ENCODE results near the gene MRPL46. TPM values are rescaled to one million over a fixed set of nuclear protein-coding genes. Genes with fewer than 3 reads are reported as not detected.
"Not testable (repeated sequence)": the region's sequence is repeated elsewhere in the genome, so short reads cannot be mapped to it uniquely, and the experiment has no call there.

MRPL46 gene
- polyA plus RNA-seq, 4 donors: 29.9 to 61.7 (median 45.0) TPM

GRCh38 chr15:88476635-88477060, 9.5 kb upstream of the MRPL46 start:
- H3K27me3 ChIP-seq (ENCODE audit: control insufficient read depth in 3 of 3, insufficient read depth in 3 of 3, low read length in 3 of 3): no peaks in the 10 kb centered on the region
- 57 to 64% (median 62%) methylated on average over 8 of the region's 8 CpGs for WGBS, 3 donors
- peaks cover 0 to 2% (median 0%) of the 10 kb centered on the region in 3 donors for H3K4me1 ChIP-seq (ENCODE audit: control insufficient read depth in 3 of 3, insufficient read depth in 2 of 3, low read depth in 1 of 3, low read length in 2 of 3)
- no peaks in the 10 kb centered on the region for H3K9me3 ChIP-seq (ENCODE audit: control insufficient read depth in 2 of 2, insufficient read depth in 1 of 2, low read depth in 1 of 2, low read length in 1 of 2)
- FAIRE-seq: no peak
- H3K27ac ChIP-seq (ENCODE audit: low read depth in 1 of 3, low read length in 2 of 3): no peak overlapping the region
- peak; percentile 21 to 41 for DNase-seq
- no peak overlapping the region for H3K4me3 ChIP-seq (ENCODE audit: low read depth in 1 of 3, low read length in 3 of 3)
- peaks cover 3 to 49% (median 10%) of the 10 kb centered on the region in 3 donors for H3K36me3 ChIP-seq (ENCODE audit: control insufficient read depth in 3 of 3, insufficient read depth in 2 of 3, low read depth in 1 of 3, low read length in 3 of 3)

GRCh38 chr15:88473661-88474293, 6.6 kb upstream of the MRPL46 start:
- not testable (repeated sequence) for H3K4me1 ChIP-seq (ENCODE audit: control insufficient read depth in 3 of 3, insufficient read depth in 2 of 3, low read depth in 1 of 3, low read length in 2 of 3); H3K9me3 ChIP-seq (ENCODE audit: control insufficient read depth in 2 of 2, insufficient read depth in 1 of 2, low read depth in 1 of 2, low read length in 1 of 2); FAIRE-seq; H3K27me3 ChIP-seq (ENCODE audit: control insufficient read depth in 3 of 3, insufficient read depth in 3 of 3, low read length in 3 of 3); H3K4me3 ChIP-seq (ENCODE audit: low read depth in 1 of 3, low read length in 3 of 3)
- DNase-seq: peak in 1 of 2 donors; percentile 46
- peak overlapping the region in 1 of 3 donors; percentile 24 for H3K27ac ChIP-seq (ENCODE audit: low read depth in 1 of 3, low read length in 2 of 3)
- WGBS, 3 donors: 92 to 96% (median 94%) methylated on average over 4 of the region's 4 CpGs
- peaks cover 6 to 34% (median 10%) of the 10 kb centered on the region in 3 donors for H3K36me3 ChIP-seq (ENCODE audit: control insufficient read depth in 3 of 3, insufficient read depth in 2 of 3, low read depth in 1 of 3, low read length in 3 of 3)

DNA sequence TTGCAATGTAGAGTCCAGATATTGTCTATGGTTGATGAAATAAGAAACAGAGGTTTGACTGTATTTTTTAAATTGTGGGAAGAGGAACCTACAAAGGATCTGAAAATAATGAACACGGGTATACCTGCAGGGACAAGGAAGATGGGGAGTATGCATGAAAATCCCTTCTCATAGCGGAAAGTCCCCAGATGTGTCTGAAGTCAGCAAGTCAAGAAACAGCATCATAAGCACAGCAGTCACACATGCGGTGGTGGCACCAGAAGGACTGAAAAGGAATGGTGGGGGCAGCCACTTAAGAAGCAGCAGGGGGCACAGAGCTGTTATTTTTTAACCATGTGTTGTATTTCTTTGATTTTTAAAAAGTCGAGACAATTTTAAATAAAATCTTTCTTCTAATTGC, 5.0 kb upstream of the MRPL46 start:
- Histone ChIP-seq H3K9me3 (ENCODE audit: control insufficient read depth in 2 of 2, insufficient read depth in 1 of 2, low read depth in 1 of 2, low read length in 1 of 2) (no peaks in the 10 kb centered on the region), H3K36me3 (ENCODE audit: control insufficient read depth in 3 of 3, insufficient read depth in 2 of 3, low read depth in 1 of 3, low read length in 3 of 3) (peaks cover 6 to 23% (median 6%) of the 10 kb centered on the region in 3 donors), H3K27ac (ENCODE audit: low read depth in 1 of 3, low read length in 2 of 3) (no peak overlapping the region), H3K27me3 (ENCODE audit: control insufficient read depth in 3 of 3, insufficient read depth in 3 of 3, low read length in 3 of 3) (no peaks in the 10 kb centered on the region), H3K4me1 (ENCODE audit: control insufficient read depth in 3 of 3, insufficient read depth in 2 of 3, low read depth in 1 of 3, low read length in 2 of 3) (peaks cover 0 to 2% (median 0%) of the 10 kb centered on the region in 3 donors), H3K4me3 (ENCODE audit: low read depth in 1 of 3, low read length in 3 of 3) (no peak overlapping the region)
- 80 to 85% (median 83%) methylated on average over 4 of the region's 4 CpGs for WGBS, 3 donors
- FAIRE-seq: no peak
- DNase-seq: no peak

- H3K4me1 ChIP-seq (ENCODE audit: control insufficient read depth in 3 of 3, insufficient read depth in 2 of 3, low read depth in 1 of 3, low read length in 2 of 3): peaks cover 0 to 4% (median 3%) of the 10 kb centered on the region in 3 donors
- peaks cover 0 to 15% (median 6%) of the 10 kb centered on the region in 3 donors for H3K36me3 ChIP-seq (ENCODE audit: control insufficient read depth in 3 of 3, insufficient read depth in 2 of 3, low read depth in 1 of 3, low read length in 3 of 3)
- H3K4me3 ChIP-seq (ENCODE audit: low read depth in 1 of 3, low read length in 3 of 3): no peak overlapping the region
- DNase-seq (no peak), FAIRE-seq (no peak)
- no peaks in the 10 kb centered on the region for H3K9me3 ChIP-seq (ENCODE audit: control insufficient read depth in 2 of 2, insufficient read depth in 1 of 2, low read depth in 1 of 2, low read length in 1 of 2)
- no peak overlapping the region for H3K27ac ChIP-seq (ENCODE audit: low read depth in 1 of 3, low read length in 2 of 3)
- no peaks in the 10 kb centered on the region for H3K27me3 ChIP-seq (ENCODE audit: control insufficient read depth in 3 of 3, insufficient read depth in 3 of 3, low read length in 3 of 3)
- WGBS, 3 donors: 88 to 94% (median 89%) methylated on average over 6 of the region's 6 CpGs
Observed at GRCh38 chr15:88470625-88471372, 3.6 kb upstream of the MRPL46 start.

DNA sequence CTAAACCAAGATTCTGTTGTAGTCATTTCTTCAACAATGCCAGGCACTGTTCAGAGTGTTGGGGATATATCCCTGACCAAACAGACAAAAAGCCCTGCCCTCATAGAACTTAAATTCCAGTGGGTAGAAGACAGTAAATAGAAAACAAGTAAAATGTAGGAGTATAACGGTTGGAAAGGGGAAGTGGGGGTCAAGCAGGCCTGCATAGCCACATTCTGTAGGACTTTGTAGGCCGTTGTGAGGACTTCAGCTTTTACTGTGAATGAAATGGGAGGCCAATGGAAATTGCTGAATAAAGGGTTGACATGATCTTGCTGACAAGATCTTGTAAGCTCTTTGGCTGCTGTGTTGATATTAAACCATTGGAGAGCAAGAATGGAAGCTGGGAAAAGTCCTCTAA, 2.1 kb upstream of the MRPL46 start:
- 90 to 92% (median 92%) methylated on average over 2 of the region's 2 CpGs for WGBS, 3 donors
- Histone ChIP-seq H3K4me3 (ENCODE audit: low read depth in 1 of 3, low read length in 3 of 3) (no peak overlapping the region), H3K9me3 (ENCODE audit: control insufficient read depth in 2 of 2, insufficient read depth in 1 of 2, low read depth in 1 of 2, low read length in 1 of 2) (no peaks in the 10 kb centered on the region), H3K4me1 (ENCODE audit: control insufficient read depth in 3 of 3, insufficient read depth in 2 of 3, low read depth in 1 of 3, low read length in 2 of 3) (peaks cover 0 to 4% (median 3%) of the 10 kb centered on the region in 3 donors), H3K27me3 (ENCODE audit: control insufficient read depth in 3 of 3, insufficient read depth in 3 of 3, low read length in 3 of 3) (no peaks in the 10 kb centered on the region), H3K36me3 (ENCODE audit: control insufficient read depth in 3 of 3, insufficient read depth in 2 of 3, low read depth in 1 of 3, low read length in 3 of 3) (peaks cover 0 to 11% (median 2%) of the 10 kb centered on the region in 3 donors), H3K27ac (ENCODE audit: low read depth in 1 of 3, low read length in 2 of 3) (no peak overlapping the region)
- FAIRE-seq: no peak
- DNase-seq: no peak

DNA sequence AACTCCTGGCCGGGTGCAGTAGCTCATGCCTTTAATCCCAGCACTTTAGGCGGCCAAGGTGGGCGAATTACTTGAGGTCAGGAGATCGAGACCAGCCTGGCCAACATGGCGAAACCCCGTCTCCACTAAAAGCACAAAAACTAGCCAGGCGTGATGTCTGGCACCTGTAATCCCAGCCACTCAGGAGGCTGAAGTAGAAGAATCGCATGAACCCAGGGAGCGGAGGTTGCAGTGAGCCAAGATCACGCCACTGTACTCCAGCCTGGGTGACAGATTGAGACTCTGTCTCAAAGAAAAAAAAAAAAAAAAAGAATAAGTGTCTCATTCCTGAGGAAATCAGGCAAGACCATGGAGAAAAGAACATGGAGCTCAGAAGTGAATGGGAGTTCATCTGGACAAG, 1.5 kb upstream of the MRPL46 start:
- WGBS, 3 donors: 96 to 97% (median 96%) methylated on average over 10 of the region's 10 CpGs
- not testable (repeated sequence) for FAIRE-seq; H3K9me3 ChIP-seq (ENCODE audit: control insufficient read depth in 2 of 2, insufficient read depth in 1 of 2, low read depth in 1 of 2, low read length in 1 of 2); DNase-seq; H3K27me3 ChIP-seq (ENCODE audit: control insufficient read depth in 3 of 3, insufficient read depth in 3 of 3, low read length in 3 of 3); H3K4me1 ChIP-seq (ENCODE audit: control insufficient read depth in 3 of 3, insufficient read depth in 2 of 3, low read depth in 1 of 3, low read length in 2 of 3); H3K27ac ChIP-seq (ENCODE audit: low read depth in 1 of 3, low read length in 2 of 3)
- Histone ChIP-seq H3K4me3 (ENCODE audit: low read depth in 1 of 3, low read length in 3 of 3) (peak overlapping the region in 1 of 3 donors; percentile 97), H3K36me3 (ENCODE audit: control insufficient read depth in 3 of 3, insufficient read depth in 2 of 3, low read depth in 1 of 3, low read length in 3 of 3) (peaks cover 3 to 11% (median 5%) of the 10 kb centered on the region in 3 donors)

DNA sequence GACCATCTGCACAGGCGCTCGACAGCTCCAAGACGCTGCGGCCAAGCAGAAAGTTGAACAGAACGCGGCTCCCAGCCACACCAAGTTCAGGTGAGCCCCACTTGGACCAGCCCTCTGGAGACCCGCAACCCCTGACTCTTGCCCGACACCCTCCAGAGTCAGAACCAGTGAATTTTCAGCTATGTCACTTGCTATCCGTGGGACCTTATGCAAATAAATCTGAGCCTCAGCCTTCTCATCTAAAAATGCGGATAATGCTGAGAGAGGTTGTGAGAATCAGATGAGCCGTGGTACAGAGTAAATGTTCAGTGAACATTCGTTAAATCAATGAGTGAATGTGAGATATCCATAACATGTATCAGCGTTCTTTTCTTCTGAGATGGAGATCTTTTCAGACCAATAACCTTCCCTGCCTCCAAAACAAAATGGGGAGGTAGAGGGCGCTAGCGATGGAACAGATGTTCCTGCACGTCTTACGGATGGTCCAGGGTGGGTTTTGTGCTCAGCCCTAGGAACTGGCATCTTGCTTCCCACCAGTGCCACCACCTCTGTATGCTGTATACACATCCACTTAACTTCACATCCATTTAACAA, 844 bp upstream of the MRPL46 start:
- 3 to 5% (median 5%) methylated on average over 17 of the region's 17 CpGs for WGBS, 3 donors
- peaks cover 5 to 9% (median 8%) of the 10 kb centered on the region in 3 donors for H3K36me3 ChIP-seq (ENCODE audit: control insufficient read depth in 3 of 3, insufficient read depth in 2 of 3, low read depth in 1 of 3, low read length in 3 of 3)
- peak in 1 of 2 donors; percentile 11 for DNase-seq

GRCh38 chr15:88465633-88466224, 1.5 kb downstream of the MRPL46 start:
- DNase-seq (peak; percentile 13 to 61), FAIRE-seq (no peak)
- no peak overlapping the region for H3K27ac ChIP-seq (ENCODE audit: low read depth in 1 of 3, low read length in 2 of 3)
- H3K4me3 ChIP-seq (ENCODE audit: low read depth in 1 of 3, low read length in 3 of 3): no peak overlapping the region
- peaks cover 8 to 9% (median 9%) of the 10 kb centered on the region in 3 donors for H3K36me3 ChIP-seq (ENCODE audit: control insufficient read depth in 3 of 3, insufficient read depth in 2 of 3, low read depth in 1 of 3, low read length in 3 of 3)
- H3K27me3 ChIP-seq (ENCODE audit: control insufficient read depth in 3 of 3, insufficient read depth in 3 of 3, low read length in 3 of 3): no peaks in the 10 kb centered on the region
- no peaks in the 10 kb centered on the region for H3K9me3 ChIP-seq (ENCODE audit: control insufficient read depth in 2 of 2, insufficient read depth in 1 of 2, low read depth in 1 of 2, low read length in 1 of 2)
- WGBS, 3 donors: 89 to 93% (median 92%) methylated on average over 4 of the region's 4 CpGs
- peaks cover 0 to 3% (median 2%) of the 10 kb centered on the region in 3 donors for H3K4me1 ChIP-seq (ENCODE audit: control insufficient read depth in 3 of 3, insufficient read depth in 2 of 3, low read depth in 1 of 3, low read length in 2 of 3)

More for the DNA sequence above, 844 bp upstream of the MRPL46 start:
- Histone ChIP-seq H3K4me1 (ENCODE audit: control insufficient read depth in 3 of 3, insufficient read depth in 2 of 3, low read depth in 1 of 3, low read length in 2 of 3) (peaks cover 0 to 3% (median 2%) of the 10 kb centered on the region in 3 donors), H3K27me3 (ENCODE audit: control insufficient read depth in 3 of 3, insufficient read depth in 3 of 3, low read length in 3 of 3) (no peaks in the 10 kb centered on the region), H3K27ac (ENCODE audit: low read depth in 1 of 3, low read length in 2 of 3) (peak overlapping the region; percentile 41 to 89 (median 76)), H3K9me3 (ENCODE audit: control insufficient read depth in 2 of 2, insufficient read depth in 1 of 2, low read depth in 1 of 2, low read length in 1 of 2) (no peaks in the 10 kb centered on the region), H3K4me3 (ENCODE audit: low read depth in 1 of 3, low read length in 3 of 3) (peak overlapping the region; percentile 69 to 97 (median 73))
- FAIRE-seq: no peak

All from small intestine (tissue), 7 donors.